K562 (cell line): ENCODE results near the gene SETD1B. TPM values are rescaled to one million over a fixed set of nuclear protein-coding genes. Genes with fewer than 3 reads are reported as not detected.

ENCODE experiments used
- E2F5 ChIP-seq: sonication (generic); formaldehyde crosslinking; IDR thresholded peaks from 2 replicates; pipeline ENCODE4 v1.8.0; 2022; ENCODE audit warnings: mild to moderate bottlenecking, missing genetic modification reagents
- EWSR1 ChIP-seq: fragments of 450-650 bp; IDR thresholded peaks from 2 replicates; pipeline ENCODE4 v1.6.1; 2018; ENCODE audit warnings: borderline replicate concordance, mild to moderate bottlenecking, low read depth, moderate library complexity; ENCODE audit not compliant: partially characterized antibody
- KDM1A ChIP-seq, 2 experiments: fragments of 450-650 bp; IDR thresholded peaks; 2 replicates each; pipeline ENCODE4 v1.6.1; 2016; ENCODE audit warnings: mild to moderate bottlenecking in 2 of 2
- MCM2 ChIP-seq: fragments of 450-650 bp; IDR thresholded peaks from 2 replicates; pipeline ENCODE4 v1.6.1; 2017; ENCODE audit warnings: low read depth, mild to moderate bottlenecking
- RBM25 ChIP-seq: fragments of 200-400 bp; formaldehyde crosslinking; IDR thresholded peaks from 2 replicates; pipeline ENCODE4 v1.6.1; 2018; ENCODE audit warnings: low read length, low read depth, moderate library complexity; ENCODE audit not compliant: severe bottlenecking
- RNF219 ChIP-seq: fragments of 250-450 bp; sonication (Bioruptor Pico); IDR thresholded peaks from 2 replicates; pipeline ENCODE4 v1.5.0; 2022; ENCODE audit warnings: mild to moderate bottlenecking
- SIN3A ChIP-seq, 2 experiments: fragments of 150-350 bp in 1 of 2; IDR thresholded peaks; 2 replicates each; pipeline ENCODE4 v1.6.1; 2011 to 2016; ENCODE audit warnings: borderline replicate concordance in 2 of 2, low read depth in 2 of 2, low read length in 2 of 2, mild to moderate bottlenecking in 2 of 2, moderate library complexity in 2 of 2; ENCODE audit not compliant: control insufficient read depth in 1 of 2
- XRCC4 ChIP-seq: IDR thresholded peaks from one replicate; pipeline ENCODE4 v1.6.1; 2011; ENCODE audit not compliant: insufficient read depth, insufficient read length; ENCODE audit errors: extremely low read depth
- ZBTB1 ChIP-seq: sonication (generic); formaldehyde crosslinking; IDR thresholded peaks from 2 replicates; pipeline ENCODE4 v1.8.1; 2023; ENCODE audit warnings: missing genetic modification reagents, low read depth, mild to moderate bottlenecking, borderline replicate concordance
- polyA plus RNA-seq, 8 experiments: library from polyadenylated mRNA; depleted of rRNA in 4 of 8; stranded (reverse) in 5 of 8; unstranded in 3 of 8; fragments of >200 nt; fragmentation: Nextera tagmentation in 2 of 8; fragmentation: Illumina TruSeq in 1 of 8; extraction: Ambion mirVana in 2 of 8; extraction: Trizol in 1 of 8; gene quantifications; 2 replicates each; pipeline versions ENCODE4 v1.2.1 to v1.2.3, GENCODE V29; 2011 to 2014; ENCODE audit warnings: inconsistent platforms in 1 of 8, missing spikeins in 1 of 8
- total RNA-seq, 7 experiments: library from RNA; depleted of rRNA in 6 of 7; stranded (reverse); fragments of >200 nt in 6 of 7; fragmentation: Illumina TruSeq in 2 of 7; extraction: Trizol in 2 of 7; gene quantifications; 2 replicates each; pipeline versions ENCODE4 v1.2.1 to v1.2.3, GENCODE V29; 2011 to 2021; ENCODE audit warnings: low replicate concordance in 1 of 7
- TF ChIP-seq, protein P1 (sequence below): sonication (generic); formaldehyde crosslinking; IDR thresholded peaks from 2 replicates; pipeline ENCODE4 v1.8.0; 2022; ENCODE audit warnings: mild to moderate bottlenecking, missing genetic modification reagents
- TF ChIP-seq, protein P2 (sequence below): fragments of 250-450 bp; sonication (Bioruptor Pico); IDR thresholded peaks from 2 replicates; pipeline ENCODE4 v1.4.0; 2020

Gene SETD1B
- total and polyA plus RNA-seq, 9 of the 15 experiments (the other 6 are each of a cell fraction or from before 2014, with no cell fraction given): 0.48 to 26.6 (median 2.3) TPM

- TF ChIP-seq SIN3A (IDR thresholded peaks at IDR 0.05; ENCODE audit: borderline replicate concordance in 2 of 2, control insufficient read depth in 1 of 2, low read depth in 2 of 2, low read length in 2 of 2) (0 out of 4 replicates have a peak, but pooled peaks of 1 of the 2 experiments have one; percentile 7), EWSR1 (no peak), XRCC4 (no peak), E2F5 (CRISPR knock-in tag) (no peak), RBM25 (peak; percentile 96), ZBTB1 (CRISPR knock-in tag) (no peak), KDM1A (IDR thresholded peaks at IDR 0.05) (peak; percentile 90 to 96), MCM2 (no peak), RNF219 (CRISPR knock-in tag) (no peak)
- TF ChIP-seq, protein P1, sequence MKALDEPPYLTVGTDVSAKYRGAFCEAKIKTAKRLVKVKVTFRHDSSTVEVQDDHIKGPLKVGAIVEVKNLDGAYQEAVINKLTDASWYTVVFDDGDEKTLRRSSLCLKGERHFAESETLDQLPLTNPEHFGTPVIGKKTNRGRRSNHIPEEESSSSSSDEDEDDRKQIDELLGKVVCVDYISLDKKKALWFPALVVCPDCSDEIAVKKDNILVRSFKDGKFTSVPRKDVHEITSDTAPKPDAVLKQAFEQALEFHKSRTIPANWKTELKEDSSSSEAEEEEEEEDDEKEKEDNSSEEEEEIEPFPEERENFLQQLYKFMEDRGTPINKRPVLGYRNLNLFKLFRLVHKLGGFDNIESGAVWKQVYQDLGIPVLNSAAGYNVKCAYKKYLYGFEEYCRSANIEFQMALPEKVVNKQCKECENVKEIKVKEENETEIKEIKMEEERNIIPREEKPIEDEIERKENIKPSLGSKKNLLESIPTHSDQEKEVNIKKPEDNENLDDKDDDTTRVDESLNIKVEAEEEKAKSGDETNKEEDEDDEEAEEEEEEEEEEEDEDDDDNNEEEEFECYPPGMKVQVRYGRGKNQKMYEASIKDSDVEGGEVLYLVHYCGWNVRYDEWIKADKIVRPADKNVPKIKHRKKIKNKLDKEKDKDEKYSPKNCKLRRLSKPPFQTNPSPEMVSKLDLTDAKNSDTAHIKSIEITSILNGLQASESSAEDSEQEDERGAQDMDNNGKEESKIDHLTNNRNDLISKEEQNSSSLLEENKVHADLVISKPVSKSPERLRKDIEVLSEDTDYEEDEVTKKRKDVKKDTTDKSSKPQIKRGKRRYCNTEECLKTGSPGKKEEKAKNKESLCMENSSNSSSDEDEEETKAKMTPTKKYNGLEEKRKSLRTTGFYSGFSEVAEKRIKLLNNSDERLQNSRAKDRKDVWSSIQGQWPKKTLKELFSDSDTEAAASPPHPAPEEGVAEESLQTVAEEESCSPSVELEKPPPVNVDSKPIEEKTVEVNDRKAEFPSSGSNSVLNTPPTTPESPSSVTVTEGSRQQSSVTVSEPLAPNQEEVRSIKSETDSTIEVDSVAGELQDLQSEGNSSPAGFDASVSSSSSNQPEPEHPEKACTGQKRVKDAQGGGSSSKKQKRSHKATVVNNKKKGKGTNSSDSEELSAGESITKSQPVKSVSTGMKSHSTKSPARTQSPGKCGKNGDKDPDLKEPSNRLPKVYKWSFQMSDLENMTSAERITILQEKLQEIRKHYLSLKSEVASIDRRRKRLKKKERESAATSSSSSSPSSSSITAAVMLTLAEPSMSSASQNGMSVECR (CRISPR knock-in tag): peak; percentile 70
- TF ChIP-seq, protein P2, sequence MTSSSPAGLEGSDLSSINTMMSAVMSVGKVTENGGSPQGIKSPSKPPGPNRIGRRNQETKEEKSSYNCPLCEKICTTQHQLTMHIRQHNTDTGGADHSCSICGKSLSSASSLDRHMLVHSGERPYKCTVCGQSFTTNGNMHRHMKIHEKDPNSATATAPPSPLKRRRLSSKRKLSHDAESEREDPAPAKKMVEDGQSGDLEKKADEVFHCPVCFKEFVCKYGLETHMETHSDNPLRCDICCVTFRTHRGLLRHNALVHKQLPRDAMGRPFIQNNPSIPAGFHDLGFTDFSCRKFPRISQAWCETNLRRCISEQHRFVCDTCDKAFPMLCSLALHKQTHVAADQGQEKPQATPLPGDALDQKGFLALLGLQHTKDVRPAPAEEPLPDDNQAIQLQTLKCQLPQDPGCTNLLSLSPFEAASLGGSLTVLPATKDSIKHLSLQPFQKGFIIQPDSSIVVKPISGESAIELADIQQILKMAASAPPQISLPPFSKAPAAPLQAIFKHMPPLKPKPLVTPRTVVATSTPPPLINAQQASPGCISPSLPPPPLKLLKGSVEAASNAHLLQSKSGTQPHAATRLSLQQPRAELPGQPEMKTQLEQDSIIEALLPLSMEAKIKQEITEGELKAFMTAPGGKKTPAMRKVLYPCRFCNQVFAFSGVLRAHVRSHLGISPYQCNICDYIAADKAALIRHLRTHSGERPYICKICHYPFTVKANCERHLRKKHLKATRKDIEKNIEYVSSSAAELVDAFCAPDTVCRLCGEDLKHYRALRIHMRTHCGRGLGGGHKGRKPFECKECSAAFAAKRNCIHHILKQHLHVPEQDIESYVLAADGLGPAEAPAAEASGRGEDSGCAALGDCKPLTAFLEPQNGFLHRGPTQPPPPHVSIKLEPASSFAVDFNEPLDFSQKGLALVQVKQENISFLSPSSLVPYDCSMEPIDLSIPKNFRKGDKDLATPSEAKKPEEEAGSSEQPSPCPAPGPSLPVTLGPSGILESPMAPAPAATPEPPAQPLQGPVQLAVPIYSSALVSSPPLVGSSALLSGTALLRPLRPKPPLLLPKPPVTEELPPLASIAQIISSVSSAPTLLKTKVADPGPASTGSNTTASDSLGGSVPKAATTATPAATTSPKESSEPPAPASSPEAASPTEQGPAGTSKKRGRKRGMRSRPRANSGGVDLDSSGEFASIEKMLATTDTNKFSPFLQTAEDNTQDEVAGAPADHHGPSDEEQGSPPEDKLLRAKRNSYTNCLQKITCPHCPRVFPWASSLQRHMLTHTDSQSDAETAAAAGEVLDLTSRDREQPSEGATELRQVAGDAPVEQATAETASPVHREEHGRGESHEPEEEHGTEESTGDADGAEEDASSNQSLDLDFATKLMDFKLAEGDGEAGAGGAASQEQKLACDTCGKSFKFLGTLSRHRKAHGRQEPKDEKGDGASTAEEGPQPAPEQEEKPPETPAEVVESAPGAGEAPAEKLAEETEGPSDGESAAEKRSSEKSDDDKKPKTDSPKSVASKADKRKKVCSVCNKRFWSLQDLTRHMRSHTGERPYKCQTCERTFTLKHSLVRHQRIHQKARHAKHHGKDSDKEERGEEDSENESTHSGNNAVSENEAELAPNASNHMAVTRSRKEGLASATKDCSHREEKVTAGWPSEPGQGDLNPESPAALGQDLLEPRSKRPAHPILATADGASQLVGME: no peak
These were observed 8.6 kb downstream of the SETD1B start (continued) for GRCh38 chr12:121812320-121812871.
